ENCODE results near the gene PUS1.

The PUS1 gene

GRCh38 chr12:131915823-131916222 lies 13.3 kb upstream of the PUS1 start:
- no peak for DNase-seq (ENCODE audit: low read depth)

- DNase-seq (ENCODE audit: low read depth): no peak
Observed at GRCh38 chr12:131916306-131917138, 12.6 kb upstream of the PUS1 start.

- DNase-seq (ENCODE audit: low read depth): no peak
Observed at GRCh38 chr12:131917139-131917710, 11.9 kb upstream of the PUS1 start.

- no peak for DNase-seq (ENCODE audit: low read depth)
Observed at GRCh38 chr12:131917711-131918306, 11.3 kb upstream of the PUS1 start.

GRCh38 chr12:131918311-131919050 lies 10.6 kb upstream of the PUS1 start:
- DNase-seq (ENCODE audit: low read depth): no peak

- DNase-seq (ENCODE audit: low read depth): no peak
Observed at GRCh38 chr12:131919051-131919347, 10.1 kb upstream of the PUS1 start.

GRCh38 chr12:131919366-131920156 lies 9.5 kb upstream of the PUS1 start:
- DNase-seq (ENCODE audit: low read depth): no peak

- DNase-seq (ENCODE audit: low read depth): no peak
Observed at GRCh38 chr12:131920157-131920508, 8.9 kb upstream of the PUS1 start.

GRCh38 chr12:131920902-131921840 lies 7.9 kb upstream of the PUS1 start:
- DNase-seq (ENCODE audit: low read depth): no peak

- no peak for DNase-seq (ENCODE audit: low read depth)
Observed at GRCh38 chr12:131921866-131922769, 7.0 kb upstream of the PUS1 start.

GRCh38 chr12:131922772-131923171 lies 6.3 kb upstream of the PUS1 start:
- no peak for DNase-seq (ENCODE audit: low read depth)

- DNase-seq (ENCODE audit: low read depth): no peak
Observed at GRCh38 chr12:131923260-131923659, 5.8 kb upstream of the PUS1 start.

GRCh38 chr12:131927110-131928079 lies 1.7 kb upstream of the PUS1 start:
- no peak for DNase-seq (ENCODE audit: low read depth)

GRCh38 chr12:131928080-131928710 lies 881 bp upstream of the PUS1 start:
- DNase-seq (ENCODE audit: low read depth): no peak

- no peak for DNase-seq (ENCODE audit: low read depth)
Observed at GRCh38 chr12:131929581-131930456, 743 bp downstream of the PUS1 start.

- no peak for DNase-seq (ENCODE audit: low read depth)
Observed at GRCh38 chr12:131930510-131930909, 1.4 kb downstream of the PUS1 start.

- no peak for DNase-seq (ENCODE audit: low read depth)
Observed at GRCh38 chr12:131933387-131933786, 4.3 kb downstream of the PUS1 start.
